HepG2 (cell line): Measurements from ENCODE around the gene CD4. TPM values are rescaled to one million over a fixed set of nuclear protein-coding genes. Genes with fewer than 3 reads are reported as not detected.

Experiments
- CREB1 ChIP-seq, 2 experiments: fragments of 450-650 bp in 1 of 2; IDR thresholded peaks; 2 replicates each; pipeline ENCODE4 v1.6.1; 2016 to 2017; ENCODE audit warnings: control low read depth in 1 of 2, mild to moderate bottlenecking in 1 of 2, missing compliant biosample characterization in 1 of 2, missing genetic modification characterization in 1 of 2
- EHMT2 ChIP-seq: fragments of 200-600 bp; sonication (generic); IDR thresholded peaks from 2 replicates; pipeline ENCODE4 v1.7.0; 2017; ENCODE audit warnings: antibody characterized with exemption, low read depth, low read length, borderline replicate concordance
- HNRNPL ChIP-seq: fragments of 200-400 bp; formaldehyde crosslinking; IDR thresholded peaks from 2 replicates; pipeline ENCODE4 v1.6.1; 2017; ENCODE audit warnings: mild to moderate bottlenecking, low read depth, low read length
- IRF9 ChIP-seq: sonication (generic); formaldehyde crosslinking; IDR thresholded peaks from 2 replicates; pipeline ENCODE4 v1.8.0; 2022; ENCODE audit warnings: missing genetic modification reagents, mild to moderate bottlenecking, borderline replicate concordance
- JUNB ChIP-seq: sonication (generic); formaldehyde crosslinking; IDR thresholded peaks from 2 replicates; pipeline ENCODE4 v1.8.0; 2022; ENCODE audit warnings: missing genetic modification reagents, mild to moderate bottlenecking, borderline replicate concordance
- NFKBIZ ChIP-seq: IDR thresholded peaks from 2 replicates; pipeline ENCODE4 v1.6.1; 2018; ENCODE audit warnings: missing genetic modification reagents, missing compliant biosample characterization
- NR3C1 ChIP-seq: sonication (generic); formaldehyde crosslinking; IDR thresholded peaks from 2 replicates; pipeline ENCODE4 v1.4.0; 2020; ENCODE audit warnings: missing genetic modification reagents
- PHF21A ChIP-seq: sonication (generic); formaldehyde crosslinking; IDR thresholded peaks from 2 replicates; pipeline ENCODE4 v1.5.0; 2020; ENCODE audit warnings: mild to moderate bottlenecking, missing genetic modification reagents
- RERE ChIP-seq: IDR thresholded peaks from 2 replicates; pipeline ENCODE4 v1.6.1; 2016; ENCODE audit warnings: low read depth, missing genetic modification reagents, missing compliant biosample characterization
- RFX1 ChIP-seq: fragments of 450-650 bp; IDR thresholded peaks from 2 replicates; pipeline ENCODE4 v1.6.1; 2017
- SKIL ChIP-seq: sonication (generic); formaldehyde crosslinking; IDR thresholded peaks from 2 replicates; pipeline ENCODE4 v1.8.0; 2022; ENCODE audit warnings: missing genetic modification reagents, mild to moderate bottlenecking, moderate library complexity, borderline replicate concordance
- TCF7L2 ChIP-seq: IDR thresholded peaks from 2 replicates; pipeline ENCODE4 v1.6.1; 2011; ENCODE audit warnings: mild to moderate bottlenecking, low read depth, low read length, moderate library complexity
- TEAD3 ChIP-seq: optimal IDR thresholded peaks from 2 replicates; pipeline ENCODE3; 2016; ENCODE audit warnings: borderline replicate concordance
- ZBTB46 ChIP-seq: sonication (generic); formaldehyde crosslinking; IDR thresholded peaks from 2 replicates; pipeline ENCODE4 v1.4.0; 2020; ENCODE audit warnings: mild to moderate bottlenecking, missing genetic modification reagents, borderline replicate concordance
- ZNF253 ChIP-seq: sonication (generic); formaldehyde crosslinking; IDR thresholded peaks from 2 replicates; pipeline ENCODE4 v1.8.0; 2022; ENCODE audit warnings: mild to moderate bottlenecking, missing genetic modification reagents, borderline replicate concordance
- ZNF274 ChIP-seq: sonication (generic); formaldehyde crosslinking; IDR thresholded peaks from 2 replicates; pipeline ENCODE4 v1.5.1; 2020; ENCODE audit warnings: mild to moderate bottlenecking, missing genetic modification reagents
- ZNF432 ChIP-seq: sonication (generic); formaldehyde crosslinking; IDR thresholded peaks from 2 replicates; pipeline ENCODE4 v1.5.0; 2020; ENCODE audit warnings: missing genetic modification reagents, mild to moderate bottlenecking, borderline replicate concordance
- polyA plus RNA-seq, 8 experiments: library from polyadenylated mRNA; depleted of rRNA in 3 of 8; stranded (reverse) in 7 of 8; unstranded in 1 of 8; fragments of >200 nt; fragmentation: Illumina TruSeq in 4 of 8; extraction: Trizol in 4 of 8; gene quantifications; 2 replicates each; pipeline versions ENCODE4 v1.2.1 to v1.2.3, GENCODE V29; 2011 to 2016; ENCODE audit warnings: low read depth in 4 of 8, missing spikeins in 1 of 8, mixed read lengths in 1 of 8; ENCODE audit not compliant: insufficient read depth in 1 of 8
- total RNA-seq, 5 experiments: library from RNA; depleted of rRNA; stranded (reverse); fragments of >200 nt; fragmentation: Illumina TruSeq; extraction: Trizol; gene quantifications; 2 replicates each; pipeline ENCODE4 v1.2.3, GENCODE V29; 2016; ENCODE audit warnings: low read depth in 1 of 5

CD4 gene
- total and polyA plus RNA-seq, 2 of the 13 experiments (the other 11 are each of a cell fraction or from before 2014, with no cell fraction given): 0.07 to 0.95 TPM

GRCh38 chr12:6767353-6768319 lies 21.7 kb upstream of the CD4 start (continued):
- TF ChIP-seq SKIL (no peak), ZBTB46 (CRISPR knock-in tag) (no peak), NFKBIZ (CRISPR knock-in tag) (no peak), ZNF274 (no peak), ZNF253 (no peak), IRF9 (CRISPR knock-in tag) (peak; percentile 78; the same call in 1 of the 2 replicates), HNRNPL (peak; percentile 33; the same call in 1 of the 2 replicates), TEAD3 (CRISPR knock-in tag) (peak; percentile 34), PHF21A (CRISPR knock-in tag) (peak; percentile 60; the same call in 1 of the 2 replicates), EHMT2 (no peak), ZNF432 (no peak), RFX1 (no peak), CREB1 (IDR thresholded peaks at IDR 0.05) (no peak), CREB1 (CRISPR knock-in tag; IDR thresholded peaks at IDR 0.05) (no peak), RERE (no peak), JUNB (CRISPR knock-in tag) (no peak), NR3C1 (no peak), TCF7L2 (no peak)
